Tibial nerve (tissue), 4 donors: ENCODE measurements around the gene EXOC4. TPM values are rescaled to one million over a fixed set of nuclear protein-coding genes. Genes with fewer than 3 reads are reported as not detected.
A peak's percentile ranks its signal among the peaks of the same experiment; 100 is the strongest.

Experiments
- DNase-seq, 2 donors: peaks; one replicate each; pipeline ENCODE4 v3.0.0-alpha.2; 2019; ENCODE audit warnings: low spot score in 2 of 2
- H3K27ac ChIP-seq, 4 donors: fragments of 200-600 bp; sonication (generic) in 3 of 4; one replicate each; pipeline ENCODE4 v1.5.1; 2017 to 2019; ENCODE audit warnings: mild to moderate bottlenecking in 1 of 4
- H3K27me3 ChIP-seq, 2 donors: fragments of 200-600 bp; sonication (generic) in 1 of 2; one replicate each; pipeline versions ENCODE4 v1.5.1 to v1.6.0; 2017 to 2019
- H3K36me3 ChIP-seq, 3 donors: fragments of 200-600 bp; sonication (generic); one replicate each; pipeline ENCODE4 v1.5.1; 2018 to 2019
- H3K4me1 ChIP-seq, 4 donors: fragments of 200-600 bp; sonication (generic) in 3 of 4; one replicate each; pipeline ENCODE4 v1.5.1; 2017 to 2019
- H3K4me3 ChIP-seq, 4 donors: fragments of 200-600 bp; sonication (generic) in 3 of 4; one replicate each; pipeline ENCODE4 v1.5.1; 2017 to 2019; ENCODE audit warnings: mild to moderate bottlenecking in 1 of 4, moderate library complexity in 1 of 4
- H3K9me3 ChIP-seq, 4 donors: fragments of 200-600 bp; sonication (generic) in 3 of 4; one replicate each; pipeline ENCODE4 v1.5.1; 2017 to 2019
- CTCF ChIP-seq, 5 experiments: fragments of 200-600 bp in 3 of 5; fragments of 450-650 bp in 2 of 5; sonication (generic) in 3 of 5; IDR thresholded peaks; one replicate each; pipeline ENCODE4 v1.5.1; 2016 to 2019; ENCODE audit warnings: antibody characterized with exemption in 5 of 5, mild to moderate bottlenecking in 3 of 5, moderate library complexity in 2 of 5
- EP300 ChIP-seq, 2 donors: sonication (generic); formaldehyde crosslinking; IDR thresholded peaks; one replicate each; pipeline ENCODE4 v1.6.1; 2017; ENCODE audit warnings: antibody characterized with exemption in 2 of 2, mild to moderate bottlenecking in 1 of 2
- POLR2A ChIP-seq, 2 donors: fragments of 450-650 bp; IDR thresholded peaks; one replicate each; pipeline ENCODE4 v1.6.1; 2017; ENCODE audit warnings: antibody characterized with exemption in 2 of 2, mild to moderate bottlenecking in 2 of 2, moderate library complexity in 2 of 2
- WGBS, 2 donors: methylation state at CpG; one replicate each; pipeline ENCODE4 v1.1.5; 2018; 5-methylcytosine and 5-hydroxymethylcytosine counted together
- total RNA-seq, 4 donors: library from RNA; depleted of rRNA; stranded (reverse); fragments of >200 nt; gene quantifications; one replicate each; pipeline ENCODE4 v1.1.0, GENCODE V29; 2016

EXOC4 gene
- total RNA-seq, 4 donors from 2014 or later, result 70.0 to 104 (median 85.8) TPM

GRCh38 chr7:133431134-133431724 is 178.4 kb downstream of the EXOC4 start:
- WGBS, 2 donors, result 87 to 100% methylated on average over 1 of the region's 1 CpG
- H3K36me3 ChIP-seq, result no peaks in the 10 kb centered on the region
- no peak overlapping the region for H3K27ac ChIP-seq
- no peak for DNase-seq
- no peak for TF ChIP-seq POLR2A (IDR thresholded peaks at IDR 0.05)
- no peak for TF ChIP-seq EP300 (IDR thresholded peaks at IDR 0.05)
- no peak for TF ChIP-seq CTCF (IDR thresholded peaks at IDR 0.05)
- H3K4me3 ChIP-seq, result no peak overlapping the region
- peaks cover 0 to 4% (median 0%) of the 10 kb centered on the region in 4 donors for H3K9me3 ChIP-seq
- peaks cover 0 to 22% (median 9%) of the 10 kb centered on the region in 4 donors for H3K4me1 ChIP-seq
- H3K27me3 ChIP-seq, result no peaks in the 10 kb centered on the region

- Histone ChIP-seq H3K4me3 (no peak overlapping the region), H3K4me1 (peaks cover 0 to 26% (median 10%) of the 10 kb centered on the region in 4 donors), H3K27ac (no peak overlapping the region), H3K9me3 (peaks cover 0 to 4% (median 0%) of the 10 kb centered on the region in 4 donors), H3K27me3 (no peaks in the 10 kb centered on the region), H3K36me3 (no peaks in the 10 kb centered on the region)
- WGBS, 2 donors, result 95 to 97% methylated on average over 4 of the region's 4 CpGs
- TF ChIP-seq CTCF (IDR thresholded peaks at IDR 0.05), result no peak
- no peak for TF ChIP-seq EP300 (IDR thresholded peaks at IDR 0.05)
- TF ChIP-seq POLR2A (IDR thresholded peaks at IDR 0.05), result no peak
- no peak for DNase-seq
These were observed 180.4 kb downstream of the EXOC4 start for GRCh38 chr7:133433165-133433812.

- 31 to 46% methylated on average over 3 of the region's 3 CpGs for WGBS, 2 donors
- H3K4me3 ChIP-seq, result no peak overlapping the region
- no peak for TF ChIP-seq EP300 (IDR thresholded peaks at IDR 0.05)
- no peak for TF ChIP-seq POLR2A (IDR thresholded peaks at IDR 0.05)
- peak in 4 of 5 experiments; percentile 17 to 42 (median 26) for TF ChIP-seq CTCF (IDR thresholded peaks at IDR 0.05)
- peaks cover 0 to 26% (median 10%) of the 10 kb centered on the region in 4 donors for H3K4me1 ChIP-seq
- H3K27ac ChIP-seq, result no peak overlapping the region
- H3K9me3 ChIP-seq, result peaks cover 0 to 4% (median 0%) of the 10 kb centered on the region in 4 donors
- DNase-seq, result no peak
- H3K27me3 ChIP-seq, result no peaks in the 10 kb centered on the region
- no peaks in the 10 kb centered on the region for H3K36me3 ChIP-seq
These were observed 181.5 kb downstream of the EXOC4 start for GRCh38 chr7:133434246-133434865.

- DNase-seq, result peak in 1 of 2 donors; percentile 12
- 20 to 25% methylated on average over 3 of the region's 3 CpGs for WGBS, 2 donors
- TF ChIP-seq POLR2A (IDR thresholded peaks at IDR 0.05) (no peak), EP300 (IDR thresholded peaks at IDR 0.05) (no peak), CTCF (IDR thresholded peaks at IDR 0.05) (no peak)
- Histone ChIP-seq H3K36me3 (no peaks in the 10 kb centered on the region), H3K4me1 (peaks cover 0 to 26% (median 10%) of the 10 kb centered on the region in 4 donors), H3K4me3 (no peak overlapping the region), H3K9me3 (no peaks in the 10 kb centered on the region), H3K27me3 (no peaks in the 10 kb centered on the region), H3K27ac (peak overlapping the region in 1 of 4 donors; percentile 32)
These were observed 183.1 kb downstream of the EXOC4 start for GRCh38 chr7:133436014-133436428.

- H3K4me3 ChIP-seq, result no peak overlapping the region
- H3K36me3 ChIP-seq, result no peaks in the 10 kb centered on the region
- WGBS, 2 donors, result 86 to 96% methylated on average over 4 of the region's 4 CpGs
- no peak for DNase-seq
- H3K27ac ChIP-seq, result no peak overlapping the region
- TF ChIP-seq EP300 (IDR thresholded peaks at IDR 0.05) (no peak), POLR2A (IDR thresholded peaks at IDR 0.05) (no peak), CTCF (IDR thresholded peaks at IDR 0.05) (no peak)
- H3K27me3 ChIP-seq, result no peaks in the 10 kb centered on the region
- no peaks in the 10 kb centered on the region for H3K9me3 ChIP-seq
- peaks cover 0 to 26% (median 10%) of the 10 kb centered on the region in 4 donors for H3K4me1 ChIP-seq
These were observed 184.7 kb downstream of the EXOC4 start for GRCh38 chr7:133437544-133437943.
